ENCODE measurements around the gene CACNB2. TPM values are rescaled to one million over a fixed set of nuclear protein-coding genes. Genes with fewer than 3 reads are reported as not detected.

Gene CACNB2
- total RNA-seq, 1 donor from 2014 or later, result 13.1 TPM

DNA sequence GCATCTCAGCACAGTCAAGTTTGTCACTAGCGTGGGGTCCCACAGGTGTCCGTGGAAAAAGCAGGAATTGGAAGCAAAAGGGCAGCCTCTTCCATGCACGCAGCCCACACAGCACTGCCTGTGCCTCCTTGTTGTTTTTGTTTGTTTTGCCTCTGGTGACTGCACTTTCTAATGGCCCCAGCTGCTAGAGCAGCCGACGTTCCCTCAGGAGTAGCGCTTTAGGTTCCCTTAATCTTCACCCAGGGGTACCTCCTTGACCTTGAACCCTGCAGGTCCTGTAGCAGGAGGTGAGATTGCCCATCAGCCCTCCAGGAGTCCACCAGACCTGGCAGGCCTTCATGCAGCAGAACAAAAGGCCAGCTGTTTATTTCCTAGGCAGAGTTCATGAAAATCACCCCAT, 210.1 kb downstream of the CACNB2 start:
- Mint-ChIP-seq H3K27ac (no peak overlapping the region), H3K4me3 (no peak overlapping the region), H3K27me3 (ENCODE audit: low read depth) (no peaks in the 10 kb centered on the region), H3K9me3 (no peaks in the 10 kb centered on the region), H3K4me1 (no peaks in the 10 kb centered on the region), H3K36me3 (no peaks in the 10 kb centered on the region)
- no peak for DNase-seq (ENCODE audit: low spot score in 2 of 2, unreplicated experiment in 2 of 2)
- TF ChIP-seq, protein P1, sequence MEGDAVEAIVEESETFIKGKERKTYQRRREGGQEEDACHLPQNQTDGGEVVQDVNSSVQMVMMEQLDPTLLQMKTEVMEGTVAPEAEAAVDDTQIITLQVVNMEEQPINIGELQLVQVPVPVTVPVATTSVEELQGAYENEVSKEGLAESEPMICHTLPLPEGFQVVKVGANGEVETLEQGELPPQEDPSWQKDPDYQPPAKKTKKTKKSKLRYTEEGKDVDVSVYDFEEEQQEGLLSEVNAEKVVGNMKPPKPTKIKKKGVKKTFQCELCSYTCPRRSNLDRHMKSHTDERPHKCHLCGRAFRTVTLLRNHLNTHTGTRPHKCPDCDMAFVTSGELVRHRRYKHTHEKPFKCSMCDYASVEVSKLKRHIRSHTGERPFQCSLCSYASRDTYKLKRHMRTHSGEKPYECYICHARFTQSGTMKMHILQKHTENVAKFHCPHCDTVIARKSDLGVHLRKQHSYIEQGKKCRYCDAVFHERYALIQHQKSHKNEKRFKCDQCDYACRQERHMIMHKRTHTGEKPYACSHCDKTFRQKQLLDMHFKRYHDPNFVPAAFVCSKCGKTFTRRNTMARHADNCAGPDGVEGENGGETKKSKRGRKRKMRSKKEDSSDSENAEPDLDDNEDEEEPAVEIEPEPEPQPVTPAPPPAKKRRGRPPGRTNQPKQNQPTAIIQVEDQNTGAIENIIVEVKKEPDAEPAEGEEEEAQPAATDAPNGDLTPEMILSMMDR (IDR thresholded peaks at IDR 0.05; ENCODE audit: unreplicated experiment), result no peak

DNA sequence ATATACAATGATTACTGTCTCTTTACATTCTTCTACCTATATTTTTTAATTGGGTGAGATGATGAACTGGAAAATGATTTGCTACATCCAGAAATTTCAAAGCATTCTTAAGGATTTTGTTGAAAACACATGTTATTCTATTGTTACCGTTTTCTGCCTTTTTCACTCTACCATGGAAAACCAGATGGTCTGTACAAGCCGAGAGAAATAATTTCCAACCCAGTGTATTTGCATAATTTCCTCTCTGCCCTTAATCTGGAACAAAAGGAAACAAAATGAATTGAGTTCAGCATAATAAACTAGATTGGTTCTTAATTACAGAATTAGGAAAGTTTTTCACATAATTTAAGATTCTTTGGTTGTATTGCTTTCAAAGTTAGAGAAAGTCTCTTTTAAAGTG, 211.2 kb downstream of the CACNB2 start:
- H3K4me1 Mint-ChIP-seq, result no peaks in the 10 kb centered on the region
- no peaks in the 10 kb centered on the region for H3K36me3 Mint-ChIP-seq
- no peak for DNase-seq (ENCODE audit: low spot score in 2 of 2, unreplicated experiment in 2 of 2)
- no peak overlapping the region for H3K27ac Mint-ChIP-seq
- H3K27me3 Mint-ChIP-seq (ENCODE audit: low read depth), result no peaks in the 10 kb centered on the region
- H3K9me3 Mint-ChIP-seq, result no peaks in the 10 kb centered on the region
- no peak overlapping the region for H3K4me3 Mint-ChIP-seq
- TF ChIP-seq, protein P1 (IDR thresholded peaks at IDR 0.05; ENCODE audit: unreplicated experiment), result no peak

DNA sequence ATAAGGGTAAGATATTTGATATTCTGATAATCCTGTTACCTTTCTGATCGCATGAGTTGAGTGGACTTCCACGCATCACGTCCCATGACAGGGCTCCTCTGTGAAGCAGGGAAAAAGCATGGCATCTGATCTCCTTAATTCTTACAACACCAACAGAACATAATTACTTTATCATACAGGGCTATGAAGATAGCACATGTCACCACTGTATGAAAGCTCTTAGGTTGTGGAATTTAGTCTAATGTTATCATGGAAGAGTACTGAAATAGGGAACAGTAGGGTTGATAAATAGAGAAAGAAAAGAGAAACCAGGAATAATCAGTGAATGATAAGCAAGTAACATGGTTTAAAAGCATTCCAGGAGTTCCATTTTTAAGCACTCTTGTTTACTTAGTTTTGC, 212.0 kb downstream of the CACNB2 start:
- Mint-ChIP-seq H3K4me1 (no peaks in the 10 kb centered on the region), H3K27ac (no peak overlapping the region), H3K27me3 (ENCODE audit: low read depth) (no peaks in the 10 kb centered on the region), H3K36me3 (no peaks in the 10 kb centered on the region), H3K9me3 (no peaks in the 10 kb centered on the region), H3K4me3 (no peak overlapping the region)
- TF ChIP-seq, protein P1 (IDR thresholded peaks at IDR 0.05; ENCODE audit: unreplicated experiment), result no peak
- DNase-seq (ENCODE audit: low spot score in 2 of 2, unreplicated experiment in 2 of 2), result no peak

DNA sequence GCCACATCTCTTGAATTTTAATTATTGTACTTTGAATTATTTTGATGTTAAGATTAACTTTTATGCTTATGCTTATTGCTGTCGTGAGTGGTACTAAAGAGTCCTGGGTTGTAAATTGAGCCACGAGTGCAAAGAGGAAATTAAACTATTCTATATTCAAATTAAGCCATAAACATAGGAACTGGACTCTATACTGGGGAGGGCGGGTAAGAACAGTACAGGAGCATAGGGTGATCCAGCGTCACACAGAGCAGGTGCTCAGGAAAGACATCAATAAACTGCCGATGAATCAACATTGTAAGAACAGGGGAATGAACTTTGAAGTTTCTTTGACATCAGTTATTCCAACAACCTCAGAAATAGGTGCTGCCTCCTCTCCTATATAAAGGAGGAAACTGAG, 219.6 kb downstream of the CACNB2 start:
- Mint-ChIP-seq H3K27me3 (ENCODE audit: low read depth) (no peaks in the 10 kb centered on the region), H3K4me1 (no peaks in the 10 kb centered on the region), H3K27ac (no peak overlapping the region), H3K4me3 (no peak overlapping the region), H3K9me3 (no peaks in the 10 kb centered on the region), H3K36me3 (no peaks in the 10 kb centered on the region)
- TF ChIP-seq, protein P1 (IDR thresholded peaks at IDR 0.05; ENCODE audit: unreplicated experiment), result no peak
- DNase-seq (ENCODE audit: low spot score in 2 of 2, unreplicated experiment in 2 of 2), result no peak

DNA sequence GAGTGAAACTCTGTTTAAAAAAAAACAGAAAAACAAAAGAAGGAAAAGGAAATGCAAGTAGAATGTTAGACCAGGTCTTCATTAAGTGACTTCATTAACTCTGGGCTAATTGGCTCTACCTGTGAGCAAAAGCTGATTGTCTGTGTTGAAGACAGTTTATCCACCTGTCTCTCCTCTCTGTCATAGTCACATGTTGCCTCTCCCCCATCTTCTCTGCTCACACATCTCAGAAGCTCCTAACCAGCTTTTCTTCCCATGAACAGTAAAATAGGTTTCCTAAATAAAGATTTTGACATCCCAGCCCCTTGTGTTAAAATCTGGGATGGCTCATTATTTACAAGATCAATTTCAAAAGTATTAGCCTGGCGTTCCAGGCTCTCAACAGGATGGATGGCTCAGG, 222.7 kb downstream of the CACNB2 start:
- TF ChIP-seq, protein P1 (IDR thresholded peaks at IDR 0.05; ENCODE audit: unreplicated experiment), result no peak
- no peaks in the 10 kb centered on the region for H3K36me3 Mint-ChIP-seq
- DNase-seq (ENCODE audit: low spot score in 2 of 2, unreplicated experiment in 2 of 2), result no peak
- no peaks in the 10 kb centered on the region for H3K9me3 Mint-ChIP-seq
- H3K4me1 Mint-ChIP-seq, result no peaks in the 10 kb centered on the region
- no peaks in the 10 kb centered on the region for H3K27me3 Mint-ChIP-seq (ENCODE audit: low read depth)
- H3K27ac Mint-ChIP-seq, result no peak overlapping the region
- H3K4me3 Mint-ChIP-seq, result no peak overlapping the region

Measured in mesothelial cell of epicardium (in vitro differentiated cells).